ENCODE data around the gene TCF23.

The TCF23 gene

DNA sequence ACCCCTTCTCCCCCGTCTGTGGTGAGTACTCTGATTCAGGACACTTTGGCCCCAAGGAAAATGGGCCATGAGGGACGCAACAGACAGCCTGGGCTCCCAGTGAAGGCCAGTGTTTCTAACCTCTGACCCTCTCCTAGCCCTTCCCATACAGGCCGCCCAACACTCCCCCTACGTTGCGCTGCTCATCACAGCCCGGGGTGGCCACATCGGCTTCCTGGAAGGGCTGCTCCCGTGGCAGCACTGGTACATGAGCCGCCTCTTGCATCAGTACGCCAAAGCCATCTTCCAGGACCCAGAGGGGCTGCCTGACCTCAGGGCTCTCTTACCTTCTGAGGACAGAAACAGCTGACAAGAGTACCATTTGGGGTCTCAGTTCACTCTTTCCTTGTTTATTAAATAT, 18.4 kb upstream of the TCF23 start:
- Histone ChIP-seq H3K4me3 (ENCODE audit: low read length, poor library complexity, severe bottlenecking) (no peak overlapping the region), H4K20me1 (ENCODE audit: insufficient read depth, low read length, poor library complexity, severe bottlenecking) (peaks cover 10% of the 10 kb centered on the region), H3K36me3 (ENCODE audit: insufficient read depth, low read length) (peaks cover 10% of the 10 kb centered on the region; the same call in 1 of the 2 replicates), H3K27me3 (ENCODE audit: insufficient read depth, low read length, poor library complexity, severe bottlenecking) (no peaks in the 10 kb centered on the region), H3F3A (ENCODE audit: low read depth) (no peaks in the 10 kb centered on the region), H3K9me2 (replicated peaks; ENCODE audit: low read depth, low read length) (no peaks in the 10 kb centered on the region), H3K4me1 (ENCODE audit: insufficient read depth, low read length, poor library complexity, severe bottlenecking) (peaks cover 22% of the 10 kb centered on the region), H2AFZ (ENCODE audit: low read length) (no peak overlapping the region), H3K79me2 (ENCODE audit: insufficient read depth, low read length) (peaks cover 30% of the 10 kb centered on the region), H3K4me2 (ENCODE audit: low read depth, low read length, poor library complexity, severe bottlenecking) (no peak overlapping the region), H3K9ac (ENCODE audit: low read depth, low read length, poor library complexity, severe bottlenecking) (no peak overlapping the region), H3K9me3 (ENCODE audit: insufficient read depth, low read depth, low read length) (no peaks in the 10 kb centered on the region)
- no peak for TF ChIP-seq CTCF (conservative IDR thresholded peaks at IDR 0.05; ENCODE audit: low read length)
- TF ChIP-seq EZH2phosphoT487 (IDR thresholded peaks at IDR 0.05; ENCODE audit: borderline replicate concordance) = no peak

GRCh38 chr2:27131429-27131828, 17.4 kb upstream of the TCF23 start:
- peaks cover 22% of the 10 kb centered on the region for H3K4me1 ChIP-seq (ENCODE audit: insufficient read depth, low read length, poor library complexity, severe bottlenecking)
- H3F3A ChIP-seq (ENCODE audit: low read depth) = no peaks in the 10 kb centered on the region
- no peaks in the 10 kb centered on the region for H3K27me3 ChIP-seq (ENCODE audit: insufficient read depth, low read length, poor library complexity, severe bottlenecking)
- H3K79me2 ChIP-seq (ENCODE audit: insufficient read depth, low read length) = peaks cover 30% of the 10 kb centered on the region
- no peak overlapping the region for H3K4me3 ChIP-seq (ENCODE audit: low read length, poor library complexity, severe bottlenecking)
- peaks cover 10% of the 10 kb centered on the region for H4K20me1 ChIP-seq (ENCODE audit: insufficient read depth, low read length, poor library complexity, severe bottlenecking)
- no peak overlapping the region for H3K4me2 ChIP-seq (ENCODE audit: low read depth, low read length, poor library complexity, severe bottlenecking)
- H3K9me2 ChIP-seq (replicated peaks; ENCODE audit: low read depth, low read length) = no peaks in the 10 kb centered on the region
- no peaks in the 10 kb centered on the region for H3K9me3 ChIP-seq (ENCODE audit: insufficient read depth, low read depth, low read length)
- H3K36me3 ChIP-seq (ENCODE audit: insufficient read depth, low read length) = peaks cover 10% of the 10 kb centered on the region; the same call in 1 of the 2 replicates
- TF ChIP-seq EZH2phosphoT487 (IDR thresholded peaks at IDR 0.05; ENCODE audit: borderline replicate concordance) (no peak), CTCF (conservative IDR thresholded peaks at IDR 0.05; ENCODE audit: low read length) (no peak)
- no peak overlapping the region for H2AFZ ChIP-seq (ENCODE audit: low read length)
- no peak overlapping the region for H3K9ac ChIP-seq (ENCODE audit: low read depth, low read length, poor library complexity, severe bottlenecking)

DNA sequence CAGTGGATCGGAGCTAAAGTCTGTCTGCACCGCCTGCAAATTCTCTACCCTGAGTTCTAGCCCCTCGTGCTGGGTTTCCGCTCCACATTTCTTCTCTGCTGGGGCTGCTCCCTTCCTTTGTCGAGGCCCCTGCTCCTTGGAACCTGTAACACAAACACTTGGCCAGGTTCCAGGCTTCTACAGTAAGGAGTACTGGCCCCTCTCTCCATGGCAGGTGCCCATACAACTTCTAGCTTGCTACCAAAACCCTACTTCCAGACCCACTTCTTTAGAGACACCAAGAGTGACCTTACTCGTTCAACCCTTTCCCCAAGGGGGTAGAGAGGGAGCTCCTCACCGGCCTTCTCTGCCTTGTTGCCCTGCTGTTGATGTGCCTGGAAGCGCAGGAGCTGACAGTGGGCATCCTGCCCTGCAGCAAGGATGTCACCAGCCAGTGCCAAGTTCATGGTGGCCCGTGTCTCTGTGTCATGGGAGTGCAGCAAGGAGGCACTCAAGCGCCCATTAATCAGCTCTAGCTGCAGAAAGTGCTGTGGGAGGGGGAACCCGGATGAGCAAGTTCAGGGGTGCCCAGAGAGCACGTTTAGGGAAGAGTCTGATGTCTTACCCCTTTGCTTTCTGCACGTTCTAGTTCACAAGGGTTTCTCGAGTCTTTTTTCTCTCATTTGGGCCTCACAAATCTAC, 15.5 kb upstream of the TCF23 start:
- Histone ChIP-seq H3K9ac (ENCODE audit: low read depth, low read length, poor library complexity, severe bottlenecking) (peak overlapping the region; percentile 90), H3K4me3 (ENCODE audit: low read length, poor library complexity, severe bottlenecking) (peak overlapping the region; percentile 88), H3K79me2 (ENCODE audit: insufficient read depth, low read length) (peaks cover 30% of the 10 kb centered on the region), H3K4me1 (ENCODE audit: insufficient read depth, low read length, poor library complexity, severe bottlenecking) (peaks cover 22% of the 10 kb centered on the region), H2AFZ (ENCODE audit: low read length) (no peak overlapping the region), H4K20me1 (ENCODE audit: insufficient read depth, low read length, poor library complexity, severe bottlenecking) (peaks cover 10% of the 10 kb centered on the region), H3K9me2 (replicated peaks; ENCODE audit: low read depth, low read length) (no peaks in the 10 kb centered on the region), H3F3A (ENCODE audit: low read depth) (no peaks in the 10 kb centered on the region), H3K27me3 (ENCODE audit: insufficient read depth, low read length, poor library complexity, severe bottlenecking) (no peaks in the 10 kb centered on the region), H3K9me3 (ENCODE audit: insufficient read depth, low read depth, low read length) (no peaks in the 10 kb centered on the region), H3K36me3 (ENCODE audit: insufficient read depth, low read length) (peaks cover 10% of the 10 kb centered on the region; the same call in 1 of the 2 replicates), H3K4me2 (ENCODE audit: low read depth, low read length, poor library complexity, severe bottlenecking) (peak overlapping the region; percentile 75)
- TF ChIP-seq EZH2phosphoT487 (IDR thresholded peaks at IDR 0.05; ENCODE audit: borderline replicate concordance) (no peak), CTCF (conservative IDR thresholded peaks at IDR 0.05; ENCODE audit: low read length) (no peak)

All from Loucy (cell line).